H1 (cell line): ENCODE results near the gene RUNX1. TPM values are rescaled to one million over a fixed set of nuclear protein-coding genes. Genes with fewer than 3 reads are reported as not detected.

Experiments used
- CTCF ChIA-PET: fragments of 300-600 bp; sonication (Branson Sonifier 250); formaldehyde crosslinking; loops from one replicate; lab custom pipeline; 2021; ENCODE audit not compliant: partially characterized antibody; lab: Charles Lee
- POLR2A ChIA-PET: fragments of 300-600 bp; sonication (Branson Sonifier 250); formaldehyde crosslinking; loops from one replicate; lab custom pipeline; 2021; ENCODE audit warnings: inconsistent platforms; ENCODE audit not compliant: partially characterized antibody; lab: Charles Lee
- DNase-seq, 2 experiments: peaks; one replicate each; pipeline versions ENCODE4 v3.0.0 to v3.0.0-alpha.2; 2010 to 2022; ENCODE audit warnings: low spot score in 2 of 2, low read depth in 1 of 2, mixed read lengths in 1 of 2
- FAIRE-seq: peaks from 2 replicates; lab custom pipeline; 2011; peaks lifted over from hg19 to GRCh38; lab: Jason Lieb, UNC
- H2AFZ ChIP-seq: 2 replicates; pipeline ENCODE4 v1.8.1; 2012; ENCODE audit warnings: low read length, inconsistent platforms
- H2AK5ac ChIP-seq: 2 replicates; pipeline ENCODE4 v1.6.1; 2013; ENCODE audit warnings: low read depth, low read length
- H2BK120ac ChIP-seq: replicated peaks from 2 replicates; pipeline ENCODE3; 2013; ENCODE audit warnings: low read depth, low read length, inconsistent platforms
- H2BK12ac ChIP-seq: 2 replicates; pipeline ENCODE4 v1.6.1; 2013; ENCODE audit warnings: low read depth, low read length
- H2BK15ac ChIP-seq: 2 replicates; pipeline ENCODE4 v1.6.1; 2013; ENCODE audit warnings: low read length
- H2BK20ac ChIP-seq: 2 replicates; pipeline ENCODE4 v1.6.1; 2013; ENCODE audit warnings: low read length
- H2BK5ac ChIP-seq: 2 replicates; pipeline ENCODE4 v1.6.1; 2013; ENCODE audit warnings: low read depth, low read length
- H3K14ac ChIP-seq: 2 replicates; pipeline ENCODE4 v1.6.1; 2013; ENCODE audit warnings: inconsistent platforms; ENCODE audit not compliant: insufficient read length
- H3K18ac ChIP-seq: 2 replicates; pipeline ENCODE4 v1.6.1; 2013; ENCODE audit warnings: low read length; ENCODE audit errors: extremely low read depth
- H3K23ac ChIP-seq: 2 replicates; pipeline ENCODE4 v1.6.1; 2013; ENCODE audit warnings: inconsistent platforms; ENCODE audit not compliant: insufficient read length
- H3K23me2 ChIP-seq: 2 replicates; pipeline ENCODE4 v1.6.1; 2013; ENCODE audit warnings: low read depth, low read length
- H3K27ac ChIP-seq: 2 replicates; pipeline ENCODE4 v1.6.1; 2011; ENCODE audit warnings: low read depth, low read length, inconsistent platforms
- H3K27me3 ChIP-seq, 4 experiments: replicated peaks in 1 of 4; 1 replicate in 1 of 4; 2 replicates in 3 of 4; pipeline versions ENCODE4 v1.6.1 to v1.8.1; 2011 to 2013; ENCODE audit warnings: low read length in 3 of 4, mild to moderate bottlenecking in 3 of 4, inconsistent platforms in 2 of 4, mixed read lengths in 2 of 4, moderate library complexity in 1 of 4; ENCODE audit not compliant: control insufficient read depth in 3 of 4, insufficient read depth in 3 of 4; ENCODE audit errors: extremely low read depth in 1 of 4
- H3K36me3 ChIP-seq, 4 experiments: 2 replicates each; pipeline versions ENCODE4 v1.6.1 to v1.8.1; 2011 to 2013; ENCODE audit warnings: mild to moderate bottlenecking in 4 of 4, low read length in 3 of 4, moderate library complexity in 2 of 4, control low read depth in 1 of 4, inconsistent platforms in 1 of 4; ENCODE audit not compliant: insufficient read depth in 4 of 4, control insufficient read depth in 2 of 4
- H3K4ac ChIP-seq: replicated peaks from 2 replicates; pipeline ENCODE3; 2013; ENCODE audit warnings: low read length, low read depth, mixed read lengths, inconsistent platforms; ENCODE audit not compliant: insufficient read length
- H3K4me1 ChIP-seq, 4 experiments: replicated peaks in 1 of 4; 1 replicate in 1 of 4; 2 replicates in 3 of 4; pipeline versions ENCODE4 v1.6.1 to v1.8.1; 2011 to 2013; ENCODE audit warnings: low read length in 3 of 4, inconsistent platforms in 2 of 4, mixed read lengths in 1 of 4; ENCODE audit not compliant: insufficient read depth in 4 of 4, control insufficient read depth in 3 of 4
- H3K4me2 ChIP-seq, 2 experiments: 2 replicates each; pipeline versions ENCODE4 v1.6.1 to v1.8.1; 2011 to 2013; ENCODE audit warnings: low read depth in 2 of 2, low read length in 2 of 2, control low read depth in 1 of 2, inconsistent platforms in 1 of 2, mild to moderate bottlenecking in 1 of 2; ENCODE audit not compliant: insufficient read depth in 1 of 2
- H3K4me3 ChIP-seq, 4 experiments: fragments of 200-600, 300-600 bp in 1 of 4; sonication (generic), shearing (Covaris generic), sonication (Bioruptor Twin) in 1 of 4; 2 replicates each; pipeline versions ENCODE4 v1.5.1 to v1.8.1; 2011 to 2016; ENCODE audit warnings: low read length in 4 of 4, low read depth in 3 of 4, control low read depth in 2 of 4, inconsistent platforms in 2 of 4, mild to moderate bottlenecking in 2 of 4, mixed read lengths in 1 of 4, moderate library complexity in 1 of 4; ENCODE audit not compliant: insufficient read depth in 2 of 4; ENCODE audit errors: extremely low read depth in 1 of 4
- H3K56ac ChIP-seq: replicated peaks from 2 replicates; pipeline ENCODE3; 2013; ENCODE audit warnings: low read depth, mild to moderate bottlenecking, mixed read lengths, low read length, inconsistent platforms; ENCODE audit not compliant: insufficient read length
- H3K79me1 ChIP-seq: 2 replicates; pipeline ENCODE4 v1.6.1; 2013; ENCODE audit warnings: low read depth, low read length, control low read depth
- H3K79me2 ChIP-seq, 2 experiments: 2 replicates each; pipeline versions ENCODE4 v1.6.1 to v1.8.1; 2012 to 2013; ENCODE audit warnings: low read length in 2 of 2, mild to moderate bottlenecking in 2 of 2, inconsistent platforms in 1 of 2; ENCODE audit not compliant: insufficient read depth in 2 of 2, control insufficient read depth in 1 of 2
- H3K9ac ChIP-seq, 4 experiments: replicated peaks in 1 of 4; 1 replicate in 1 of 4; 2 replicates in 3 of 4; pipeline versions ENCODE4 v1.6.1 to v1.8.1; 2011 to 2013; ENCODE audit warnings: low read depth in 3 of 4, low read length in 3 of 4, control low read depth in 2 of 4, mild to moderate bottlenecking in 2 of 4, moderate library complexity in 2 of 4, inconsistent platforms in 1 of 4; ENCODE audit errors: extremely low read depth in 1 of 4
- H3K9me3 ChIP-seq, 2 experiments: 2 replicates each; pipeline versions ENCODE4 v1.6.1 to v1.8.1; 2012 to 2013; ENCODE audit warnings: mild to moderate bottlenecking in 2 of 2, moderate library complexity in 2 of 2, control low read depth in 1 of 2, inconsistent platforms in 1 of 2, low read depth in 1 of 2, low read length in 1 of 2, mixed read lengths in 1 of 2; ENCODE audit not compliant: insufficient read depth in 2 of 2
- H4K20me1 ChIP-seq, 2 experiments: replicated peaks in 1 of 2; 2 replicates each; pipeline versions ENCODE3 to v1.8.1; 2011 to 2013; ENCODE audit warnings: inconsistent platforms in 2 of 2, low read length in 2 of 2, mild to moderate bottlenecking in 1 of 2; ENCODE audit not compliant: insufficient read depth in 2 of 2, control insufficient read depth in 1 of 2
- H4K5ac ChIP-seq: 2 replicates; pipeline ENCODE4 v1.6.1; 2013; ENCODE audit warnings: low read length, low read depth, mixed read lengths, inconsistent platforms; ENCODE audit not compliant: insufficient read length
- H4K8ac ChIP-seq: 2 replicates; pipeline ENCODE4 v1.8.0; 2013; ENCODE audit warnings: mild to moderate bottlenecking, moderate library complexity, low read length, inconsistent platforms; ENCODE audit not compliant: insufficient read depth; ENCODE audit errors: extremely low read depth
- H4K91ac ChIP-seq: replicated peaks from 2 replicates; pipeline ENCODE3; 2013; ENCODE audit warnings: low read length, mixed read lengths, inconsistent platforms; ENCODE audit not compliant: insufficient read length
- BCL11A ChIP-seq, 2 experiments: IDR thresholded peaks; one replicate each; pipeline ENCODE4 v1.6.1; 2011; ENCODE audit warnings: low read depth in 2 of 2, low read length in 2 of 2, mild to moderate bottlenecking in 2 of 2
- CBX5 ChIP-seq: fragments of 300-800, 300-1000 bp; sonication (generic); IDR thresholded peaks from 2 replicates; pipeline ENCODE4 v1.7.1; 2016; ENCODE audit warnings: antibody characterized with exemption, low read length, low read depth
- CHD1 ChIP-seq: IDR thresholded peaks from 2 replicates; pipeline ENCODE4 v1.6.1; 2012; ENCODE audit warnings: low read depth, low read length, improper control_type of control experiment
- EZH2 ChIP-seq: fragments of 200-600 bp; sonication (generic); IDR thresholded peaks from 2 replicates; pipeline ENCODE4 v1.7.1; 2012; ENCODE audit warnings: low read depth, mild to moderate bottlenecking, moderate library complexity, low read length, inconsistent platforms; ENCODE audit not compliant: severe bottlenecking
- FOSL1 ChIP-seq: IDR thresholded peaks from 2 replicates; pipeline ENCODE4 v1.6.1; 2011; ENCODE audit warnings: mild to moderate bottlenecking, low read depth, low read length, moderate library complexity; ENCODE audit not compliant: insufficient read depth
- HDAC6 ChIP-seq: IDR thresholded peaks from one replicate; pipeline ENCODE4 v1.7.1; 2012; ENCODE audit warnings: low read depth, mild to moderate bottlenecking, inconsistent platforms, low read length, moderate library complexity
- JUND ChIP-seq: IDR thresholded peaks from 2 replicates; pipeline ENCODE4 v1.6.1; 2011; ENCODE audit warnings: mild to moderate bottlenecking, improper control_type of control experiment, low read length
- KDM4A ChIP-seq: IDR thresholded peaks from one replicate; pipeline ENCODE4 v1.7.1; 2012; ENCODE audit warnings: low read depth, mild to moderate bottlenecking, moderate library complexity, low read length, inconsistent platforms; ENCODE audit not compliant: severe bottlenecking
- MAFK ChIP-seq: IDR thresholded peaks from 2 replicates; pipeline ENCODE4 v1.6.1; 2012; ENCODE audit warnings: low read depth, mild to moderate bottlenecking, improper control_type of control experiment, low read length
- POLR2AphosphoS5 ChIP-seq: IDR thresholded peaks from 2 replicates; pipeline ENCODE4 v1.6.1; 2011; ENCODE audit warnings: low read depth, low read length
- SIN3A ChIP-seq, 2 experiments: IDR thresholded peaks in 1 of 2; conservative IDR thresholded peaks in 1 of 2; 2 replicates each; pipeline ENCODE4 v1.6.1; 2011 to 2012; ENCODE audit warnings: low read length in 2 of 2, improper control_type of control experiment in 1 of 2, low read depth in 1 of 2, mild to moderate bottlenecking in 1 of 2
- SIRT6 ChIP-seq: IDR thresholded peaks from one replicate; pipeline ENCODE4 v1.7.1; 2012; ENCODE audit warnings: low read length, inconsistent platforms
- SIX5 ChIP-seq: IDR thresholded peaks from 2 replicates; pipeline ENCODE4 v1.6.1; 2011; ENCODE audit warnings: mild to moderate bottlenecking, low read depth, low read length
- SP2 ChIP-seq: IDR thresholded peaks from 2 replicates; pipeline ENCODE4 v1.6.1; 2012; ENCODE audit warnings: mild to moderate bottlenecking, low read length, inconsistent platforms
- TAF1 ChIP-seq: IDR thresholded peaks from 2 replicates; pipeline ENCODE4 v1.6.1; 2011; ENCODE audit warnings: mild to moderate bottlenecking, low read depth, low read length
- TAF7 ChIP-seq: optimal IDR thresholded peaks from 2 replicates; pipeline ENCODE3; 2011; ENCODE audit warnings: low read depth, mild to moderate bottlenecking, inconsistent platforms, low read length, moderate library complexity, borderline replicate concordance
- WGBS, 2 experiments: shearing (Covaris generic) in 1 of 2; methylation state at CpG; one replicate each; pipeline versions ENCODE4 v1.1.6 to v1.1.7; 2013 to 2015; ENCODE audit warnings: low lambda C conversion rate in 2 of 2, mixed read lengths in 2 of 2, inconsistent platforms in 1 of 2, low coverage in 1 of 2, missing lambda C conversion rate in 1 of 2; ENCODE audit not compliant: insufficient replicate concordance in 2 of 2, insufficient coverage in 1 of 2, insufficient read length in 1 of 2; ENCODE audit errors: extremely low coverage in 1 of 2, missing lambda C conversion rate in 1 of 2; 5-methylcytosine and 5-hydroxymethylcytosine counted together
- polyA plus RNA-seq, 7 experiments: library from polyadenylated mRNA; depleted of rRNA in 3 of 7; stranded (reverse) in 5 of 7; unstranded in 2 of 7; fragments of >200 nt in 5 of 7; fragments of 200-250 nt in 2 of 7; gene quantifications; 1 replicate in 5 of 7; 2 replicates in 1 of 7; 4 replicates in 1 of 7; pipeline versions ENCODE4 v1.2.1 to v1.2.3, GENCODE V29; 2011 to 2013; ENCODE audit warnings: missing spikeins in 2 of 7, mixed read lengths in 2 of 7
- total RNA-seq: library from RNA; stranded (reverse); fragmentation: NEBNext Ultra II Directional; extraction: Animal tissue kit (Norgen Biotek cat#: 25700); gene quantifications from 2 replicates; pipeline ENCODE4 v1.2.1, GENCODE V29; 2021

The RUNX1 gene
- total and polyA plus RNA-seq, 2 of the 8 experiments (the other 6 are each of a cell fraction or from before 2014, with no cell fraction given) = 0.20 to 0.60 TPM

- no peaks in the 10 kb centered on the region for H3K79me2 ChIP-seq
- H3K4ac ChIP-seq = no peak overlapping the region
- H3K4me2 ChIP-seq = no peak overlapping the region
- H3K27ac ChIP-seq = no peak overlapping the region
- H3K4me3 ChIP-seq = no peak overlapping the region
- no peaks in the 10 kb centered on the region for H3K79me1 ChIP-seq
- no peak overlapping the region for H3K18ac ChIP-seq
- no peak for DNase-seq
- H3K9ac ChIP-seq = no peak overlapping the region
- no peaks in the 10 kb centered on the region for H3K27me3 ChIP-seq
- H2AFZ ChIP-seq = no peak overlapping the region
- POLR2A ChIA-PET = interaction anchor here (1.1 kb wide), 1 partner anchor 11 kb away, joined by 3 read pairs; no protein-coding TSS in a partner anchor
- no peaks in the 10 kb centered on the region for H3K36me3 ChIP-seq
- no peak overlapping the region for H4K8ac ChIP-seq
- no peaks in the 10 kb centered on the region for H4K20me1 ChIP-seq
- CTCF ChIA-PET = interaction anchor here (0.7 to 1.0 kb wide), 2 partner anchors 31 to 40 kb away, joined by 3 read pairs; no protein-coding TSS in a partner anchor
- H3K4me1 ChIP-seq = no peaks in the 10 kb centered on the region; a peak in 2 of 7 replicates
- H2BK12ac ChIP-seq = no peak overlapping the region
- H3K56ac ChIP-seq = no peak overlapping the region
- H2BK120ac ChIP-seq = no peak overlapping the region
- H3K14ac ChIP-seq = no peak overlapping the region
- 91% methylated on average over 3 of the region's 3 CpGs; no CpG with 5 or more reads in 1 of the 2 experiments for WGBS, 2 experiments
- H2BK15ac ChIP-seq = no peak overlapping the region
- no peak overlapping the region for H4K91ac ChIP-seq
- H3K23ac ChIP-seq = no peak overlapping the region
- H2BK20ac ChIP-seq = no peak overlapping the region
- no peak overlapping the region for H2BK5ac ChIP-seq
- no peak for FAIRE-seq
- no peak overlapping the region for H2AK5ac ChIP-seq
- H3K23me2 ChIP-seq = no peaks in the 10 kb centered on the region
- H3K9me3 ChIP-seq = no peaks in the 10 kb centered on the region
- no peak overlapping the region for H4K5ac ChIP-seq
- TF ChIP-seq BCL11A (IDR thresholded peaks at IDR 0.05; ENCODE audit: low read depth in 2 of 2, low read length in 2 of 2) = no peak
- TF ChIP-seq JUND = no peak
- TF ChIP-seq KDM4A = no peak
- TF ChIP-seq TAF7 = no peak
- no peak for TF ChIP-seq TAF1
- no peak for TF ChIP-seq POLR2AphosphoS5
- no peak for TF ChIP-seq EZH2
- TF ChIP-seq MAFK = no peak
- no peak for TF ChIP-seq FOSL1
- no peak for TF ChIP-seq SIRT6
- no peak for TF ChIP-seq SP2
- TF ChIP-seq HDAC6 = no peak
- no peak for TF ChIP-seq SIN3A (conservative IDR thresholded peaks at IDR 0.05 in 1 of 2, IDR thresholded peaks at IDR 0.05 in 1 of 2; ENCODE audit: low read depth in 1 of 2, low read length in 2 of 2)
- no peak for TF ChIP-seq CBX5
- TF ChIP-seq CHD1 = no peak
- no peak for TF ChIP-seq SIX5
Measured at GRCh38 chr21:34825101-34825500, 224.0 kb downstream of the RUNX1 start.
